K562 (cell line): ENCODE measurements around the gene PGGHG. TPM values are rescaled to one million over a fixed set of nuclear protein-coding genes. Genes with fewer than 3 reads are reported as not detected.

ENCODE experiments used
- FOXM1 ChIP-seq, 2 experiments: fragments of 450-650 bp in 1 of 2; sonication (generic) in 1 of 2; formaldehyde crosslinking in 1 of 2; IDR thresholded peaks; 2 replicates each; pipeline versions ENCODE4 v1.6.1 to v1.9.0; 2017 to 2022; ENCODE audit warnings: low read depth in 2 of 2, mild to moderate bottlenecking in 2 of 2, missing genetic modification reagents in 1 of 2, moderate library complexity in 1 of 2
- FOXO4 ChIP-seq: fragments of 450-650 bp; formaldehyde crosslinking; IDR thresholded peaks from 2 replicates; pipeline ENCODE4 v1.4.0; 2020; ENCODE audit warnings: mild to moderate bottlenecking, moderate library complexity
- GTF2B ChIP-seq: IDR thresholded peaks from 2 replicates; pipeline ENCODE4 v1.6.1; 2011; ENCODE audit not compliant: insufficient read length; ENCODE audit errors: extremely low read depth
- HEY1 ChIP-seq: fragments of 250-450 bp; sonication (Bioruptor Pico); IDR thresholded peaks from 2 replicates; pipeline ENCODE4 v1.5.0; 2020; ENCODE audit warnings: mild to moderate bottlenecking, moderate library complexity, borderline replicate concordance
- MEF2A ChIP-seq: IDR thresholded peaks from 2 replicates; pipeline ENCODE4 v1.6.1; 2011; ENCODE audit warnings: low read depth, mild to moderate bottlenecking, low read length, moderate library complexity; ENCODE audit not compliant: control insufficient read depth
- POLR2AphosphoS5 ChIP-seq: IDR thresholded peaks from 2 replicates; pipeline ENCODE4 v1.6.1; 2011; ENCODE audit warnings: mild to moderate bottlenecking, low read depth, low read length, moderate library complexity; ENCODE audit not compliant: control insufficient read depth, insufficient read depth
- USF1 ChIP-seq: sonication (generic); formaldehyde crosslinking; IDR thresholded peaks from 2 replicates; pipeline ENCODE4 v1.9.0; 2022; ENCODE audit warnings: mild to moderate bottlenecking, missing genetic modification reagents
- ZBTB40 ChIP-seq, 2 experiments: fragments of 450-650 bp in 1 of 2; sonication (generic) in 1 of 2; formaldehyde crosslinking in 1 of 2; IDR thresholded peaks; 2 replicates each; pipeline versions ENCODE4 v1.7.1 to v1.9.0; 2016 to 2022; ENCODE audit warnings: inconsistent platforms in 1 of 2, mild to moderate bottlenecking in 1 of 2, missing genetic modification reagents in 1 of 2
- ZHX1 ChIP-seq: fragments of 150-350 bp; conservative IDR thresholded peaks from 2 replicates; pipeline ENCODE4 v1.6.1; 2014; ENCODE audit warnings: low read length
- ZNF644 ChIP-seq: fragments of 200-800 bp; sonication (Bioruptor generic); IDR thresholded peaks from 2 replicates; pipeline ENCODE4 v1.6.1; 2016; ENCODE audit warnings: low read depth, missing genetic modification characterization, missing compliant biosample characterization
- ZNF79 ChIP-seq: fragments of 250-450 bp; sonication (Bioruptor Pico); IDR thresholded peaks from 2 replicates; pipeline ENCODE4 v1.4.0; 2020; ENCODE audit warnings: low read depth, mild to moderate bottlenecking, moderate library complexity
- polyA plus RNA-seq, 8 experiments: library from polyadenylated mRNA; depleted of rRNA in 4 of 8; stranded (reverse) in 5 of 8; unstranded in 3 of 8; fragments of >200 nt; fragmentation: Nextera tagmentation in 2 of 8; fragmentation: Illumina TruSeq in 1 of 8; extraction: Ambion mirVana in 2 of 8; extraction: Trizol in 1 of 8; gene quantifications; 2 replicates each; pipeline versions ENCODE4 v1.2.1 to v1.2.3, GENCODE V29; 2011 to 2014; ENCODE audit warnings: inconsistent platforms in 1 of 8, missing spikeins in 1 of 8
- total RNA-seq, 7 experiments: library from RNA; depleted of rRNA in 6 of 7; stranded (reverse); fragments of >200 nt in 6 of 7; fragmentation: Illumina TruSeq in 2 of 7; extraction: Trizol in 2 of 7; gene quantifications; 2 replicates each; pipeline versions ENCODE4 v1.2.1 to v1.2.3, GENCODE V29; 2011 to 2021; ENCODE audit warnings: low replicate concordance in 1 of 7

Gene PGGHG
- total and polyA plus RNA-seq, 9 of the 15 experiments (the other 6 are each of a cell fraction or from before 2014, with no cell fraction given): 0.38 to 85.1 (median 18.1) TPM

GRCh38 chr11:313304-313786 is 24.4 kb downstream of the PGGHG start (continued):
- TF ChIP-seq ZNF79 (CRISPR knock-in tag) (no peak), ZNF644 (tag) (no peak), FOXO4 (CRISPR knock-in tag) (no peak), GTF2B (no peak), FOXM1 (IDR thresholded peaks at IDR 0.05; ENCODE audit: low read depth) (no peak), FOXM1 (CRISPR knock-in tag; IDR thresholded peaks at IDR 0.05; ENCODE audit: low read depth) (no peak), ZBTB40 (IDR thresholded peaks at IDR 0.05) (no peak), ZBTB40 (CRISPR knock-in tag; IDR thresholded peaks at IDR 0.05) (no peak), USF1 (peak; percentile 31; the same call in 1 of the 2 replicates), HEY1 (CRISPR knock-in tag) (no peak), MEF2A (no peak), ZHX1 (no peak), POLR2AphosphoS5 (no peak)
